ENCODE measurements around the gene TRIM56.

DNA sequence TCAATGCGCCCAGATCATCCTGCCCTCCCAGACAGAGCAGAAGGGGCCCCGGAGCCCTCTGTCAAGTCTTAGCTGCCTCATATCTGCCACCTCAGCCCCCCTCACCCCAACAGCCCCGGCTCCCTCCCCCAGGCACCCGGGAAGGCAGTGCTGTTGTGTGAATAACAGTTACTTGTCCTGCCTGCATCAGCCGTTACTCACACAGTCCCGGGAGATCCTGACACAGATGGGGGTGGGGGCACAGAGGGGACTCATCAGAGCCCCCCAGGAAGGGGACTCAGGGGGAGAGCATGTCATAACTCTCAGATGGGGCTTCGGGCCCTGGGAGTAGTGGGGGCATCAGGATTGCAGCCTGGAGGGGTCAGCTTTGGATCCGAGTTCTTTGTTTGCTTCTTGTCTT is 29.2 kb downstream of the TRIM56 start:
- no peak for TF ChIP-seq EZH2 (IDR thresholded peaks at IDR 0.05; ENCODE audit: insufficient read depth, poor library complexity, severe bottlenecking)
- TF ChIP-seq EZH2phosphoT487 (IDR thresholded peaks at IDR 0.05; ENCODE audit: insufficient read depth, low read depth) = no peak
